ENCODE results near the gene LCAT. TPM values are rescaled to one million over a fixed set of nuclear protein-coding genes. Genes with fewer than 3 reads are reported as not detected.

The LCAT gene
- total and polyA plus RNA-seq, 2 experiments from 2014 or later: 13.7 to 18.9 TPM

GRCh38 chr16:67946966-67947558 lies 3.1 kb upstream of the LCAT start (continued):
- no peak for TF ChIP-seq ZNF462 (CRISPR knock-in tag; IDR thresholded peaks at IDR 0.05)
- TF ChIP-seq ZNF331 (CRISPR knock-in tag; IDR thresholded peaks at IDR 0.05; ENCODE audit: low read depth): no peak

- Mint-ChIP-seq H3K4me3 (no peak overlapping the region), H3K27ac (no peak overlapping the region), H3K9me3 (no peaks in the 10 kb centered on the region), H3K27me3 (ENCODE audit: insufficient read depth, low read depth, poor library complexity) (peaks cover 5% of the 10 kb centered on the region), H3K4me1 (peaks cover 4% of the 10 kb centered on the region; the same call in 2 of the 3 replicates), H3K36me3 (ENCODE audit: low read depth) (peaks cover 38% of the 10 kb centered on the region)
- Histone ChIP-seq H3K4me3 (no peak overlapping the region), H3K27ac (ENCODE audit: low read depth) (no peak overlapping the region), H3K4me2 (no peak overlapping the region), H3F3A (replicated peaks; ENCODE audit: low read depth) (peaks cover 11% of the 10 kb centered on the region), H3K9me2 (ENCODE audit: insufficient read depth) (no peaks in the 10 kb centered on the region), H3K27me3 (ENCODE audit: insufficient read depth) (no peaks in the 10 kb centered on the region), H4K20me1 (replicated peaks; ENCODE audit: insufficient read depth) (peaks cover 11% of the 10 kb centered on the region), H2AFZ (no peak overlapping the region), H3K79me2 (replicated peaks; ENCODE audit: insufficient read depth) (no peaks in the 10 kb centered on the region), H3K36me3 (ENCODE audit: insufficient read depth) (peaks cover 16% of the 10 kb centered on the region; the same call in 1 of the 2 replicates), H3K4me1 (ENCODE audit: insufficient read depth) (no peaks in the 10 kb centered on the region)
- DNase-seq (ENCODE audit: low spot score) (no peak), ATAC-seq (no peak)
- no peak for TF ChIP-seq EZH2phosphoT487 (IDR thresholded peaks at IDR 0.05; ENCODE audit: unreplicated experiment)
- TF ChIP-seq REST (IDR thresholded peaks at IDR 0.05; ENCODE audit: unreplicated experiment): no peak
Measured at GRCh38 chr16:67946128-67946569, 2.2 kb upstream of the LCAT start.

Data from GM23338 (cell line).